HL-60 (cell line): ENCODE results near the gene MRPS17.

Source experiments
- DNase-seq, 2 experiments: peaks; one replicate each; pipeline ENCODE4 v3.0.0-alpha.2; 2010 to 2020; ENCODE audit warnings: low read depth in 1 of 2, low spot score in 1 of 2
- H3K27ac ChIP-seq: fragments of 250-450 bp; sonication (Bioruptor Pico); replicated peaks from 2 replicates; pipeline ENCODE4 v1.5.1; 2020; ENCODE audit warnings: mild to moderate bottlenecking, moderate library complexity
- H3K27me3 ChIP-seq: fragments of 250-450 bp; sonication (Bioruptor Pico); 2 replicates; pipeline ENCODE4 v1.5.1; 2021; ENCODE audit warnings: mild to moderate bottlenecking, moderate library complexity; ENCODE audit not compliant: insufficient read depth, poor library complexity, severe bottlenecking
- H3K4me3 ChIP-seq: replicated peaks from 2 replicates; pipeline ENCODE4 v1.5.1; 2011; ENCODE audit warnings: mild to moderate bottlenecking, control low read depth, low read length; ENCODE audit not compliant: insufficient read depth
- CTCF ChIP-seq: IDR thresholded peaks from one replicate; pipeline ENCODE4 v1.5.1; 2011; ENCODE audit warnings: low read length, control low read depth, inconsistent platforms; ENCODE audit not compliant: insufficient read depth
- GABPA ChIP-seq: IDR thresholded peaks from 2 replicates; pipeline ENCODE4 v1.6.1; 2012; ENCODE audit warnings: low read depth
- POLR2AphosphoS5 ChIP-seq: IDR thresholded peaks from 2 replicates; pipeline ENCODE4 v1.6.1; 2012; ENCODE audit warnings: low read depth
- SPI1 ChIP-seq: IDR thresholded peaks from 2 replicates; pipeline ENCODE4 v1.6.1; 2012; ENCODE audit warnings: low read depth, mild to moderate bottlenecking, borderline replicate concordance
- TF ChIP-seq, protein P1 (sequence below): IDR thresholded peaks from 2 replicates; pipeline ENCODE4 v1.6.1; 2012; ENCODE audit warnings: low read depth; ENCODE audit not compliant: insufficient replicate concordance

Gene MRPS17

DNA sequence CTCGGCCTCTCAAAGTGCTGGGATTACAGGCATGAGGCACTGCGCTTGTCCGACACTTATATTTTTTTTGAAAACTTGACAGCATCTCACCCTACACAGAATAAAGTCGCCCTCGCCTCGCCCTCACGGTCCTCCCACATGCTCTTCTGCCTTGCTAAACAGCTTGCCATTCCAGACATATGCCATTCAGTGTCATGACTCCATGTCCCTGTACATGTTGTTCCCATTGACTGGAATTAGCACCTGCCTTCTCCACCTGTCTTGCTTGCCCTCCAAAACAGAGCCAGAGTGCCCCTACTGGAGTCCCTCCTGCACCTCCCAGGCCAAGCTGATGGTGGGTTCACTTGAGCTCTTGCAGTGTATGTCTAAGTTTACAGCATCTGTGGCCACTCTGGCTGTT, 18.9 kb downstream of the MRPS17 start:
- Histone ChIP-seq H3K27ac (no peak overlapping the region), H3K4me3 (no peak overlapping the region), H3K27me3 (no peaks in the 10 kb centered on the region)
- DNase-seq: no peak
- TF ChIP-seq POLR2AphosphoS5: no peak
- TF ChIP-seq CTCF: no peak
- TF ChIP-seq GABPA: no peak
- TF ChIP-seq SPI1: no peak
- TF ChIP-seq, protein P1, sequence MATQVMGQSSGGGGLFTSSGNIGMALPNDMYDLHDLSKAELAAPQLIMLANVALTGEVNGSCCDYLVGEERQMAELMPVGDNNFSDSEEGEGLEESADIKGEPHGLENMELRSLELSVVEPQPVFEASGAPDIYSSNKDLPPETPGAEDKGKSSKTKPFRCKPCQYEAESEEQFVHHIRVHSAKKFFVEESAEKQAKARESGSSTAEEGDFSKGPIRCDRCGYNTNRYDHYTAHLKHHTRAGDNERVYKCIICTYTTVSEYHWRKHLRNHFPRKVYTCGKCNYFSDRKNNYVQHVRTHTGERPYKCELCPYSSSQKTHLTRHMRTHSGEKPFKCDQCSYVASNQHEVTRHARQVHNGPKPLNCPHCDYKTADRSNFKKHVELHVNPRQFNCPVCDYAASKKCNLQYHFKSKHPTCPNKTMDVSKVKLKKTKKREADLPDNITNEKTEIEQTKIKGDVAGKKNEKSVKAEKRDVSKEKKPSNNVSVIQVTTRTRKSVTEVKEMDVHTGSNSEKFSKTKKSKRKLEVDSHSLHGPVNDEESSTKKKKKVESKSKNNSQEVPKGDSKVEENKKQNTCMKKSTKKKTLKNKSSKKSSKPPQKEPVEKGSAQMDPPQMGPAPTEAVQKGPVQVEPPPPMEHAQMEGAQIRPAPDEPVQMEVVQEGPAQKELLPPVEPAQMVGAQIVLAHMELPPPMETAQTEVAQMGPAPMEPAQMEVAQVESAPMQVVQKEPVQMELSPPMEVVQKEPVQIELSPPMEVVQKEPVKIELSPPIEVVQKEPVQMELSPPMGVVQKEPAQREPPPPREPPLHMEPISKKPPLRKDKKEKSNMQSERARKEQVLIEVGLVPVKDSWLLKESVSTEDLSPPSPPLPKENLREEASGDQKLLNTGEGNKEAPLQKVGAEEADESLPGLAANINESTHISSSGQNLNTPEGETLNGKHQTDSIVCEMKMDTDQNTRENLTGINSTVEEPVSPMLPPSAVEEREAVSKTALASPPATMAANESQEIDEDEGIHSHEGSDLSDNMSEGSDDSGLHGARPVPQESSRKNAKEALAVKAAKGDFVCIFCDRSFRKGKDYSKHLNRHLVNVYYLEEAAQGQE: no peak

GRCh38 chr7:55970978-55971377, 19.3 kb downstream of the MRPS17 start:
- DNase-seq: no peak
- no peak overlapping the region for H3K4me3 ChIP-seq
- H3K27me3 ChIP-seq: no peaks in the 10 kb centered on the region
- no peak for TF ChIP-seq CTCF
- TF ChIP-seq GABPA: no peak
- no peak for TF ChIP-seq POLR2AphosphoS5
- H3K27ac ChIP-seq: no peak overlapping the region

GRCh38 chr7:55973747-55974250, 22.1 kb downstream of the MRPS17 start:
- H3K4me3 ChIP-seq: no peak overlapping the region
- no peak for DNase-seq
- TF ChIP-seq POLR2AphosphoS5 (no peak), SPI1 (no peak), GABPA (no peak), CTCF (no peak)
- no peak overlapping the region for H3K27ac ChIP-seq
- no peaks in the 10 kb centered on the region for H3K27me3 ChIP-seq

DNA sequence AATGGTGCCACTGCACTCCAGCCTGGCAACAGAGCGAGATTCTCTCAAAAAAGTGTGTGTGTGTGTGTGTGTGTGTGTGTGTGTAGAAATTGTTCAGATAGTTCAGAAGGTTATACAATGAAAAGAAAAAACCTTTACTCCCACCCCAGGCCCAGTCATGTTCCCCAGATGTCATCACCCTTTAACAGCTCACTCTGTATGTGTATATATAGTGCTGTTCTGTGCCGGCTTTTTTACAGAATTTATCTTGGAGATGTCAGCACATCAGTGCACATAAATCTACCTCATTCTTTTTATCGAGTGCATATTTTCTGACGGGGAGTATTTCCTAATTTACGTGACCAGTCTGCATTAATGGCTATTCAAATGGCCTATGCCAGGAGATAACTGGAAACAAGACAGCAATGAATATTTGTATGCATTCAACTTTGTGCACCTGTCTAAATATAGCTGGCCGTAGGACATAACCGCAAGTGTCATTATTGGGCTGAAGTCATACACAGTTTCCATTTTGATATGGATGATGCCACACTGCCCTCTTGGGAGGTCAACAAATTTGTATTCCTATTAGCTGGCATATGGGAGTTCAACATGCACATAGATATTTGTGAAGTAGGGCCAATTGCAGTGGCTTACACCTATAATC, 24.4 kb downstream of the MRPS17 start:
- TF ChIP-seq SPI1 (no peak), POLR2AphosphoS5 (no peak), CTCF (no peak), GABPA (no peak)
- TF ChIP-seq, protein P1: no peak
- no peak overlapping the region for H3K4me3 ChIP-seq
- DNase-seq: no peak
- no peaks in the 10 kb centered on the region for H3K27me3 ChIP-seq
- no peak overlapping the region for H3K27ac ChIP-seq
